Activated CD4-positive, alpha-beta T cell treated with anti-CD3 and anti-CD28 coated beads, Interleukin-2, amount 50 U/mL, for 4 hours (primary cell): ENCODE results near the gene SORBS2.
"Not testable (repeated sequence)": the region's sequence is repeated elsewhere in the genome, so short reads cannot be mapped to it uniquely, and the experiment has no call there.

Experiments used
- DNase-seq, 2 experiments: peaks; one replicate each; pipeline ENCODE4 v3.0.0-alpha.2; 2020

Gene SORBS2

DNA sequence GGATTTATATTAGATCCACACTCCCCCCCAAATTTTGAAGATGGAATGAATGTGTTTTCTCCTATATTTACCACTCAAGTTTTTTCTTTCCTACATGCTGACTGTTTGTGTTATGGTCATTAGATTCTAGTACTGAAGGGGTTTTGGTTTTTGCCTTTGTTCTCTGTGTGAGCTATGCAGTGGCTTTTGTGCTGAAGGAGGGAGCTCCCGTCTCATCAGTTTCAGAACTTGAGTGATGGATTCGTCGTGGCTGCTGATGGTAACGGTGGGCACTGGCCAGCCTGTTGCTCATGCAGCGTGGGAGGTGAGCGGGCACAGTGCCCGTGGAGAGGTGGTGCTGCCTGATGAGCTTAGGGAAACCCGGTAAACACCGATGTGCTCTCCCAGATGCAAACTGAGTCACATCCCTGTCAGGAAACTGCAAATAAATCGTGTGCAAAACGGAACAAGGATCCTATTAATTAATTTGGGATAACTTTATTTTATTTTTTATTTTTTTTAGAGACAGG is 101.5 kb downstream of the SORBS2 start:
- no peak for DNase-seq

DNA sequence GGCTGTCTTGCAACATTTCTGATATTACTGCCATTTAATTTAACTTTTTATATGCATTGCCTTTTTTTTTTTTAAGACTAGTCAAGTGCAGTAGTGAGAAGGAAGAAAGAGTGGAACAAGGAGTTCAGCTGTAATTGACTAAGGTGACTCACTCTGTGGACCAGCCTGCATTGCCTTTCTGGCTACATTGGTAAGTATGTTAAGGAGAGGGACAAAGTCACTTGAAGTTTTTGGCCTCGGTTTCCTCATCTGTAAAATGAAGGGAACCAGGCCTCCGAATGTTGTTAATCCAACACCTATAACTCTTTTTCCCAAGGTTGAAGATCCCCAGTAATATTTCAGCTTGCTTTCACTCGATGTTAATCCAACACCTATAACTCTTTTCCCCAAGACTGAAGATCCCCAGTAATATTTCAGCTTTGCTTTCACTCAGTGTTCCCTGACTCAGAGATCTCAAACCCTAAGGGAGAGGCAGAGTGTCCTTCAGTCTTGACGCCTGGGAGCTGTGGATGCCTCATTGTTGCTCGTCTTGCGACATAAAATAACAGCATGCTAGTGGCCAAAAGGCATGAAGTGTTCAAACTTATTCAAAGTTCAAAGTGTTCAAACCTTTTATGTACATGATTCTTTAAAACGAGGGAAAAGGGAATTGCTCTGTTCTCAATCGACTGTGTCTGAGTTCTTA is 102.0 kb downstream of the SORBS2 start:
- DNase-seq = no peak

DNA sequence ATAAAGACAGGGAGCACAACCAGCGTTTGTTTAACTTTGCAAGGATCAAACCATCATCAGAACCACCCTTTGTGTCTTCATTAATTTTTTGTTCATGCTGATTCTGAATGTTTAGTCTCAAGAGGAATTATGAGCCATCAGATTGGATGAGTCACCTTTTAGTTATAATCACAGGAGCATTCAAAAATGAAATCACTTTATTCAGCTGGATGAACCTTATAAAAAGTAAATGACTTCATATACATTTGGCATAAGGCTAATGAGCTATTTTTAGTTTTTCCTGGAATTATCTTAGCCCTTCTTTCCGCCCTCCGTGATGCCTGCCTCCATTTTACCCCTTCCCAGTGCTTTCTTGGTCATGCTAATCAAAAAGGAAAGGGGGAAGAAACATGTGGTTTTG is 103.6 kb downstream of the SORBS2 start:
- DNase-seq = no peak

DNA sequence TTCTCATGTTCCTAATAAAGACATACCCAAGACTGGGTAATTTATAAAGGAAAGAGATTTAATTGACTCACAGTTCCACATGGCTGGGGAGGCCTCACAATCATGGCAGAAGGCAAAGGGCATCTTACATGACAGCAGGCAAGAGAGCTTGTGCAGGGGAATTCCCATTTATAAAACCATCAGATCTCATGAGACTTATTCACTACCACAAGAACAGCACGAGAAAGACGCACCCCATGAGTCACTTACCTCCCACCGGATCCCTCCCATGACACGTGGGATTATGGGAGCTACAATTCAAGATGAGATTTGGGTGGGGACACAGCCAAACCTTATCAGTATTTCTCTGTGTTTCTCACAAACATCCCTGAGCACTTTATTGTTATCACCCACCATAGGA is 104.4 kb downstream of the SORBS2 start:
- not testable (repeated sequence) for DNase-seq

DNA sequence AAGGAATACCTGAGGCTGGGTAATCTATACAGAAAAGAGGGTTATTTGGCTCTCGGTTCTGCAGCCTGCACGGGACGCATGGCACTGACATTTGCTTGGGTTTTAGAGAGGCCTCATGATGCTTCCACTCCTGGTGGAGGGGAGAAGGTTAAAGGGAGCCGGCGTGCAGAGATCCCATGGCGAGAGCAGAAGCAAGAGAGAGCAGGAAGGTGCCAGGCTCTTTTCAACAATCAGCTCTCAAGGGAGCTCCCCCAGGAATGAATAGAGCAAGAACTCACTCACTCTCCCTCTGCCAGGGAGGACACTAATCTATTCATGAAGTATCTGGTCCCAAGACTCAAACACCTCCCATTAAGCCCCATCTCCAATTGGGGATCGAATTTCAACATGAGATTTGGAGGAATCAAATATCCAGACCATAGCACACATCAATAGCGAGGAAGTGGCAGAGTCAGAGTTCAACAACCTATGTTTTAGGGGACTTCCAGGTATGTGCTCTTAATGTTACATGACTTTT is 109.8 kb downstream of the SORBS2 start:
- DNase-seq = no peak

DNA sequence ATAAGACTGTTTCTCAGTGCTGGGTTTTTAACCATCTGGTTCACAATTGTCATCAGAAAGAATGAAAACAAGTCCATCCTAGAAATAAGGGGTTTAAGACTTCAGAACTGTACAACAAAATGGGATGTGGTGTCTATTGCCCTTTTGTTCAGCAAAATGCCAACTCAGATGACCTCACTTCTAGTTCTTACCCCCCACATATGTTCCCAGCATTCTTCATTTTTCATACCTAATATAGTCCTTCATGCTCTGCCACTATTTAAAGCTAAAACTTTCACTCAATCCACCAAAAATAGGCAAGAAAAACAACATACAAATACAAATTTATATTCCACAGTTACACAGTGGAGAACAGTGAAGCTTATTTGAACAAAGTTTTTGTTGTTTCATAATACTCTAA is 111.4 kb downstream of the SORBS2 start:
- no peak for DNase-seq

DNA sequence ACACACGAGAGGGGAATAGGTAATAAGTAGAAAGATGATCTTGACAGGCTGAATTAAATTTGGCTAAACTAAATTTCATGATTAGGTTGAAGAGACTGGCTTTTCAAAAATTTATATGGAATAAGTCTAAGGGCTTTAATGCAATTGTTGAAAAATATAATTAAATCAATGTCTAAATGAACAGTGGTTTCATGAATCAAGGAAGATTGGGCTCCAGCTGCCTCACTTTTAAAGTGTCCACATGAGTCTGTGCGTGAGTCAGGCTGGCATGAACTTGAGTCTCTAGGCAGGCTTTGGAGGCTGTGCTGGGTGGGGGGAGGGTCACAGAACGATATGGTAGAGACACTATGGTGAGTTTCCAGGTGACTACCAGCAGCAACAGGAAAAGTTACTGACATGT is 111.9 kb downstream of the SORBS2 start:
- no peak for DNase-seq

DNA sequence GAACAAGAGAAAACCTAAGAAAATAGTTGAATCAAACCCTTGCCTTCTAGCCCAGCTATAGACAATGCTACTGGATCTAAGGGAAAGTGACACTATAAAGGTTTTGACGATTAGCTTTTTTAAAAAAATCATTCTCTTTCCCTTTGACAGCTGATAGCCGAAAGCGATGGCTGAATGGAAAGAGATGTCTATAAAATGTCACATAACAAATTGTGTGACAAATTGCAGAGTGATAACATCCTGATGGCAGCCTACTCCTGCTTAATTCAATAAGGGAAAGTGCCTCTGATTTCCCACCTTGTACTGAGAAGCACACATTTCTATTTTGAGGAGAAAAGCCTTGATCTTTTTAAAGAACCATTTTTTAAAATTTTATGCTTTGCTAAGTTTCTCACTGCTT is 114.5 kb downstream of the SORBS2 start:
- no peak for DNase-seq

DNA sequence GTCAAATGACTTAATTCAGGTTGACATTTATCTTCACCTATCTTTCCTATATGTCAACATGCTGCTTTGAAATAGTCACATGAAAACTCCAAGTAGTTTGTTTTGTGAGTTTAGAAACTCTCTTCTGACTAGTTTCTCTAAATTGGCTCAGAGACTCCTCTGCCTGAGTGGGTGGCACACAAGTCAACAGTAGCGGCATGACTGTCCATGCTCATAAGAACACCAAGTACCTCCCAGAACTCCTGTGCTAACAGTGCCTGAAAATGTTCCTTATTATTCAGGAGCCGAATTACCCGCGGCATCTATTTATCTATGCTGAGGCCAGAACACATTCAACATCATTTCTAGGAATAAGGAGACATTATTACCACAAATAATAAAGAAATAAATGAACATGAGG is 116.3 kb downstream of the SORBS2 start:
- DNase-seq = no peak

DNA sequence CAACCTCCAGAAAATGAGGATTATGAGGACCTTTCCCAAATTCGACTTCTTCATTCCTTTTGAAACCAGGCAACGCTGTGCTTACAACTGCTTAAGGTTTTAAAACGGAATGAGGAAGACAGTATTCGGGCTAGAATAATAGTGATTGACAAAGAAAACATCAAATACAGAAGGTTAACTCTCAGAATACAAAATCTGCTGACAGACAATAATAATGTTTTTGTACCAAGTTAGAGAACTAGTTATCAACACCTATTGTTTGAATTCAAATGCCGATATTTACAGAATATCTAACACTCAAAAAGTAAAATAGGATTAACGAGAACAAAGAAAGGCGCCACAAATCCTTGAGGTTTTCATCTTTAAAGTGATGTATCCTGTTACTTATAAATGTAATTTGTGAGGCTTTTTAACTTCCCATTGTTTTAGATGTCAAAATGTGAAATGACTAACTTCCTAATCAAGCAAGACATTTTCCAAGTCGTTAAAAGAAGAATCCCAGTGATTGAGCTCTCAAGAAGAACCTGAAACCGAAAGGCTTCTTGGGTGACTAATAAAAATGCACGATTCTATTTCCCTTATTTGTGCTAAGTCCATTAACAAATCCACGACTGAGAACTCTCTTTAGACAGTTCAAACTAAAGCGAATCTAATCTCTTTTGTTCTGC is 118.3 kb downstream of the SORBS2 start:
- DNase-seq = no peak

DNA sequence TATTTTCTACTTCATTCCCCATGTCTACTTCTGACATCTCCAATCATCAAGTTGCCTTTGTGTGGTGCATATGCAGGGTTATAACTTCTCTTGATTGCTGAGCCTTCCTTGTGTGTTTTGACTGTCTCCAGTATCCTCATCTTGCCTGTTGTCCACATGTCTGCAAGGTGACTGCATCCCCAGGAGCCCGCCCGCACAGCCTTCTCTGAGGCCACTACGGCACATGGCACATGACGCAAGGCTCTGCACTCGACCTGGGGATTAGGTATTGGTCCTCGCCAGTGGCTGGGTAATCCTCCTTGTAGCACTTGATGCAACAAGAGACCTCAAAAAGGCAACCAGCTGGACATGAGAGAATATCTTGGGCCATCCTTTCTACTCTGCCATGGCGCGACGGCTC is 122.6 kb downstream of the SORBS2 start:
- DNase-seq = no peak

DNA sequence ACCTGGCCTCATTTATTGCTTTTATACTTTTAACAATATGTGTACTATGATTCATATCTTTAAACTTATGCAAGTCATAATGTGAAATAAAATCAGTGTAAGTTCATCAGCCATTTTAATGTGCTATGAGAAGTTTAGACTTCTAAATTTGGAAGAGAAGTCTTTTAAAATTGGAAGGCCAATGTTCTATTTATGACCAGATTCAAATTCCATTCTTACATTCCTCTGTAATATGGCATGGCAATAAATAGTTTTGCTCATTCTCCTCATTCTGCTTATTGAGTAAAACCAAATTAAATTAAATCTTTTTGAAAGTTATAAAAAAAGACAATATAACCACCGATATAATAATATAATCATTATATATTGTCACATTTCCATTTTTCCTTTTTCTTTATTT is 126.2 kb downstream of the SORBS2 start:
- no peak for DNase-seq

DNA sequence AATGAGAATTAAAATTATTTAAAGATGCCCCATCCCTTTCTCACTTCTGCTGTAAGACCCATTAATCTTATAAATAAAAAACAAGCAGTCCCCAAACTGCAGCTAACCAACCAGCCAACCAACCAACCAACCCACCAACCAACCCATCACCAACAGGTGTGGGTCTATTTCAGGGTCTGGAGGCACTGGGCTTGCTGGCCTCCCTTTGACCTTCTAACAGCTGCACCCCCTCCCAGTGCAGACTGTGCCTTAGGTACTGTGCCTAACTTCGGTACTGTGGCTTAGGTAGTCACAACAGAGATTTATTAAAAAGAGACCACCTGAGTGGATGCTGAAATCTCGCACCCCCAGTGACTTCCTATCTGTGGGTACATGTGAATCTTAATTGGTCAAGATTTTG is 128.1 kb downstream of the SORBS2 start:
- DNase-seq = no peak

DNA sequence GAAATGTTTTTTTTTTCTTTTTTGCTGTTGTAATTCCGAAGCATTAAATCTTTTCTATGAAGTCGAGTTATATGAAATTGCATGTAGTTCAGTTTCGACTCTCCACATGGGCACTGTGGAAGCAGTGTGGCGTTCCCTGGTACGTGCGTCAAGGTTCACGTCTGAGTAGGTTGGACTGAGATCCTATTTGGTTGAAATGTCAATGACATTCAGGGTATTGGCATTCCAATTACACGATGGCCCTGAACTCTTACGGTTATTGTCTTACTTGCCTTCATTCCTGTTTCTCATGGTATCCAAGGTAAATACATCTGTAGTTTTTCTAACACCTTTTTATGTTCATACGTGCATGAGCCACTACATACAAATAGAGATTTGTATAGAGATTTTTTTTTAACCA is 128.8 kb downstream of the SORBS2 start:
- DNase-seq = no peak

DNA sequence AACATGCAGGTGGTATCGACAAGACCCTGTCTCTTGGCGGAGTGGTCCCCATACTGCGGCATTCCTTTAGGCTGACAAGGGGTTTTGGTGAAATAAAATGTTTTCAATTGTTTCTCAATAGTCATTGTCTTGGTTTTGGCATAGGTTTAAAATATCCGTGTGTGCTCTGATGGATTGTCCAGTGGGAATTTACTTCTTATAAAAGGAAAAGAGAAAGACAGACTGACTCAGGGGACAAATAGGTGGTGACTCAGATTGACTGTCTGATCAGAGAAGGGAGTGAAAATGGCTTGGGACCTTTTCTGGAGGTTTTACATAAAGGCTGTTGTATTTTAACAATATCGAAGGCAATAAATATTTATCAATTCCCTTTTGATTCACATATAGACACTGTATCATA is 129.8 kb downstream of the SORBS2 start:
- DNase-seq = no peak

DNA sequence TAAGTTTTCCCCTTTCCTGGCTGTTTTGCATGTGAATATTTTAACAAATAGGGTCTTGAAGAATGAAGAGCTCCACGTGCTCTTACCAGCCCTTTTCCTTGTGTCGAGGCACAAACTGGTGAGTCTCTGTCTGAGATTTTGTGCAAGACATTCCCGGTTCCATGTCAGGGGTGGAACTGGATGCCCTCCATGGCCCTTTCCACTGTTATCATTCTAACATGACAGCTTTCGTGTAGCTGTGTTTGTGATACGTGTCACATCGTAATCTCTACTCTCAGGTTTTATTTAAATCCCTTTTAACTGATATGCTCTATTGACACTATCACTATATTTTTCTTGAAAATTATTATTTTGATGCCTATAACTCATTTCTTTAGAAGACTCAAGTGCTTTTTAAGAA is 130.4 kb downstream of the SORBS2 start:
- DNase-seq = no peak

DNA sequence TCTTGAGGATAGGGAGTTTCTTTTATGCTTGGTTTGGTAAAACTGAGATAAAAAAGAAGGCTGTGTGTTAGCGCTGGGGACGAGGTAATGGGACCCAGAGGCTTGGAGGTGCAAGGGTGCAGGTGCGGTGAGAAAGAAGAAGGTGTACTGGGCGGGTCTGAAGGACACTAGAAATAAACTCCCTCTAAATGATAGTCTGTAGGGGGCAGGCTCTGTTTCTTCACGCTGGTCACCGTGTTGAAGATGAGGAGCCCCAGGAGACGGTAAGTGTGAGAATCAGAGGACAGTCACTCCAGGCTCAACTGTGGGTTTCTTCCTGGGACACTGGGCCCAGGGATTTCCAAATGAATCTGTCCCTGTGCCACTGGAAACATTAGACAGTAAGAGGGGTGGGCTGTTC is 131.4 kb downstream of the SORBS2 start:
- DNase-seq = no peak

DNA sequence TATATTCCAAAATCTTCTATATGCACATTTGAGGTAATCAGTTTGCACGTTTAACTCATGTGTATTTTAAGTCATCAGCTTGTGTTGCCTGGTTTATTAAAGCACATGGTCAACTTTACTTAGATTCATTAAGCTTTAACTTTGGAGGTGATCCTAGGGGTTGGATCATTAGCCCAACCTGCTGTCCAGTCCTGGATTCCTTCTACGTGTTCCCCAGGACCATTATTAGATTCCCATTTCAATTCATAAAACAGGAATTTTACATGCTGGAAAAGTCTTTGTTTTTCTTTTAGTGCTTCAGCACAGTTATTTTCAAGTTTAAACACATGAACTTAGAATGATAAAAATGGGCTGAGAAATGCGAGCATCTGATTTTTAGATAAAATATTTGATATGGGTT is 132.5 kb downstream of the SORBS2 start:
- DNase-seq = no peak

DNA sequence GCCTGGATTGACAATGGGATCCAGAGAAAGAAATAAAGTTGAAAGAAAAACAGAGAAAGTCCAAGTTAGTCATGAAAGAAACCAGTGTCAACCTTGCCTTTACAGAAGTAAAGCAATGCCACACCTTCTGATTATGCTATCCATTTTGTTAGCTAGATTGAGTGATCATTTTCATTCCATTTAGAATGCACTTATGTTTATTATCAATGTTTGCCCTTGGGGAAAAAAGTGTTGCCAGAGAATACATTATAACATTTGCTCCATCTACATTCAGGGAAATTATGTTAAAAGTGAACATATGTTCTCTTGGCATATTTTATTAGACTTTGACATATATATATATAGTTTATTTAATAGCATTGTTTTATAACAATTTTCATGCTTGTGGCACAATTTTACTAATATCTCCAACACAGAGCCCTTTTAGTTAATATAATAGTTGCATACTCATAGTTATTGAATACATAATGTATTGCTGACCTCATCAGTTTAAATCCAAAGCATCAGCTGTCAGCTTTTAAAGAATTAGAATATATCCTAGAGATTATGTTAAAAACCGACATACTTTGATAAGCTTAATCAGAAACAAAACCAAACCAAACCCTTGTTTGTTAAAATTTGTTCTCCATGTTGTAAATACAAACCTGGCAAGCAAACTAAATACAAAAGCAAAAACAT is 134.2 kb downstream of the SORBS2 start:
- DNase-seq = no peak

DNA sequence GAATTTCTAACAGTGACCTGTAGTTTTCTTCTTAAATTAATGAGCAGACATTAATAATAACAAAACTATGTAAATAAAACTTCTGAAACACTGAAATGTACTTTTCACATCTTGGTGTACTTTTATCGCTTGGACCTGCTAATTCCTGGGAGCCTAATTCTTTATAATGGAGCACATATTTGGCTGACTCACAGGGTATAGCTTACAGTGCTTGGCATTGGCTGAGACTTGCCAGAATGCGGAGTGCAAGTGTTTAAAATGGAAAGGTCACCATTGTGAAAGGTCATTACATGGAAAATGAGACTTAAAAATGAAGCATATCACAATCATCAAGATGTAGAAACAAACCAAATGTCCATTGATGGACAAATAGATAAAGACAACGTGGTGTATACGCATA is 139.4 kb downstream of the SORBS2 start:
- DNase-seq = no peak

DNA sequence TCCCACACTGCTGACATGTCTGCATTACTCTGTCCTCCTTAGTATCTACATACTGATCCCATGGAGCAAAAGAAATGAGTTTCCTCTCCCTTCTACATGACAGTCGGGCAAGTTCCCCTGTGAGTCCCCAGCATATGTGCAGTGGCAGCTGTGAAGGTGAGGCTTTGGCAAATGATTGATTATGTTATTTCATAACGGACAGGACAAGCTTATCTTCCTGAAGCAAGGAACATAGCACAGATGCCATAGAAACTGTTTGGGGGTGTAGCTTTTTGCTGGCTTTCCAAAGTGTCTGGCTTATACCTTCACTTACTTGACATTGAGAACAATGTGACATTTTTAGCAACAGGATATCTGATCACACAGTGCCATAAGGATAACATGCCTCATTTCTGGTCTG is 139.8 kb downstream of the SORBS2 start:
- no peak for DNase-seq

DNA sequence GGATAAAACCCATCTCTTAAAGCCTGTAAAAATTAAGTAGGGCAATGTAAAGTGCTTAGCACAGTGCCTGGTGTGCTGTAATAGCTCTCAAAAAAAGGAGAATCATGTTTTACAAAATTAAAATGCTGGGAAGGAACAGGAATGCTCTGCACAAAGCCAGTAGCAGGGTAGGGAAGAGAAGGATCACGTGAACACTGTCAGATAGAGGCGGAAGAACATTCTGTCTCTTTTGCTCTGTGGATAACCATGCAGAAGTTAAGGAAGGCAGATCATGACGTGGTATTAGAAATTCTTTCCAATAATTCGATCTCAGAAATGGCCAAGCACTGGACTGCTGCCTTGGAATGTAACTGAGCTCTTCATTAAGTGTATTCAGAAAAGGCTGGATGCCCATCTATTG is 140.5 kb downstream of the SORBS2 start:
- DNase-seq = no peak

DNA sequence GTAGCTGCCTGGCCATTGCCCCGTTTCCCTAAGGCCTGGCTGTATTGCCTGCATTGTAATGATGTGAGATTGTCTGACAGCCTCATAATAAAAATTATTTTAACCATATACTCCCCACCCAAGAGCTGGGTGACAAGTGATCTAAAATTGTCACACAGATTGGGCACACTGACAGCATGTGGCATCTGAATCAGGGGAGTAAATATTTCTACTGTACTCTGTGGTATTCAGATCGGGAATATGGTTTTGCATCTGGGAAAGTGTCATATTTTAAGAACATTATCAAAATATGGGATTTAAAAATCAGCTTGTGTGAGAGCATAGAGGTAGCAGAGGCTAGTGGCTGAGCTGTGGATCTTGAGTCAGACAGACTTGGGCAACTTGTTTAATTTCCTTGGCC is 140.9 kb downstream of the SORBS2 start:
- no peak for DNase-seq

DNA sequence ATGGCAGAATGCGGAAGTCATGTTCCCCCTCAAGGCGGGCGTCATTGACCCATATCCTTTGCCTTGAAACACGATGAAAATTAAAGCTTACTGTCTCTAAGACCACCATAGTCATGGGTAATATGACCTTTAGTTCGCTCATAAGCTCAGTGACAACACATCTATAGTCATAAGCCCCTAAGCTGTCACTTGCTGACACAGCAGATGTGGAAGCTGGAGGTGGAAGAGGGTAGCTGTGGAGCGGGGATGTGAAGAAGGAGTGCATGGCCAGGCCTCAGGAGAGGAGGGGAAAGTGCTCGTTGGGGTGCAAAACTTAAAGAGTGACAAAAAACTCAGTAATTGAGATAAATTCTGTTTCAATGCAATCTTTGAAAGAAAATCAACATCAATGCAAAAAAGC is 142.7 kb downstream of the SORBS2 start:
- DNase-seq = no peak
